ES-I3 (cell line): Measurements from ENCODE around the gene MRPL24.

Source experiments
- H3K36me3 ChIP-seq: 2 replicates; pipeline ENCODE4 v1.6.1; 2013; ENCODE audit warnings: mild to moderate bottlenecking, low read length, control low read depth, moderate library complexity; ENCODE audit not compliant: insufficient read depth
- H3K4me1 ChIP-seq: 2 replicates; pipeline ENCODE4 v1.6.1; 2013; ENCODE audit warnings: mild to moderate bottlenecking, control low read depth, low read length; ENCODE audit not compliant: insufficient read depth
- H3K9ac ChIP-seq: 2 replicates; pipeline ENCODE4 v1.6.1; 2013; ENCODE audit warnings: low read depth, mild to moderate bottlenecking, low read length, moderate library complexity
- H3K9me3 ChIP-seq: 2 replicates; pipeline ENCODE4 v1.6.1; 2013; ENCODE audit warnings: mild to moderate bottlenecking, low read length, moderate library complexity; ENCODE audit not compliant: control insufficient read depth, insufficient read depth

MRPL24 gene

GRCh38 chr1:156743367-156744302 is 2.7 kb upstream of the MRPL24 start:
- no peaks in the 10 kb centered on the region; the same call in 1 of the 2 replicates for H3K36me3 ChIP-seq
- H3K4me1 ChIP-seq = peaks cover 32% of the 10 kb centered on the region
- H3K9me3 ChIP-seq = no peaks in the 10 kb centered on the region
- no peak overlapping the region for H3K9ac ChIP-seq

- H3K9me3 ChIP-seq = no peaks in the 10 kb centered on the region
- no peaks in the 10 kb centered on the region; the same call in 1 of the 2 replicates for H3K36me3 ChIP-seq
- H3K9ac ChIP-seq = no peak overlapping the region
- peaks cover 24% of the 10 kb centered on the region for H3K4me1 ChIP-seq
Observed at GRCh38 chr1:156742801-156743200, 1.9 kb upstream of the MRPL24 start.

GRCh38 chr1:156742017-156742416 is 1.1 kb upstream of the MRPL24 start:
- peaks cover under 1% of the 10 kb centered on the region; the same call in 1 of the 2 replicates for H3K36me3 ChIP-seq
- peaks cover 19% of the 10 kb centered on the region for H3K4me1 ChIP-seq
- no peak overlapping the region for H3K9ac ChIP-seq
- H3K9me3 ChIP-seq = no peaks in the 10 kb centered on the region

GRCh38 chr1:156741481-156741983 is 644 bp upstream of the MRPL24 start:
- Histone ChIP-seq H3K9ac (peak overlapping the region; percentile 46), H3K9me3 (no peaks in the 10 kb centered on the region), H3K4me1 (peaks cover 19% of the 10 kb centered on the region), H3K36me3 (peaks cover 6% of the 10 kb centered on the region)

- H3K4me1 ChIP-seq = peaks cover 8% of the 10 kb centered on the region; the same call in 1 of the 2 replicates
- H3K9me3 ChIP-seq = no peaks in the 10 kb centered on the region
- H3K36me3 ChIP-seq = peaks cover 9% of the 10 kb centered on the region
- H3K9ac ChIP-seq = peak overlapping the region; percentile 85
Observed at GRCh38 chr1:156740237-156740740, 599 bp downstream of the MRPL24 start.

GRCh38 chr1:156738916-156739315 is 2.0 kb downstream of the MRPL24 start:
- H3K9ac ChIP-seq = no peak overlapping the region
- H3K4me1 ChIP-seq = peaks cover 3% of the 10 kb centered on the region; the same call in 1 of the 2 replicates
- H3K9me3 ChIP-seq = no peaks in the 10 kb centered on the region
- H3K36me3 ChIP-seq = peaks cover 9% of the 10 kb centered on the region

- Histone ChIP-seq H3K9ac (no peak overlapping the region), H3K4me1 (peaks cover 3% of the 10 kb centered on the region; the same call in 1 of the 2 replicates), H3K36me3 (peaks cover 9% of the 10 kb centered on the region; the same call in 1 of the 2 replicates), H3K9me3 (no peaks in the 10 kb centered on the region)
Observed at GRCh38 chr1:156738407-156738806, 2.5 kb downstream of the MRPL24 start.

GRCh38 chr1:156733989-156734584 is 6.8 kb downstream of the MRPL24 start:
- no peaks in the 10 kb centered on the region for H3K9me3 ChIP-seq
- peaks cover 9% of the 10 kb centered on the region; the same call in 1 of the 2 replicates for H3K36me3 ChIP-seq
- no peak overlapping the region for H3K9ac ChIP-seq
- H3K4me1 ChIP-seq = no peaks in the 10 kb centered on the region

- peaks cover 5% of the 10 kb centered on the region for H3K36me3 ChIP-seq
- no peaks in the 10 kb centered on the region for H3K9me3 ChIP-seq
- peak within 1 kb of the TSS; percentile 97 for H3K9ac ChIP-seq
- peaks cover 8% of the 10 kb centered on the region for H3K4me1 ChIP-seq
Observed at GRCh38 chr1:156728599-156729462, 12.1 kb downstream of the MRPL24 start, which contains the start of gene ISG20L2. TSS of gene ISG20L2 (minus strand) at chr1:156728766. CDS start at chr1:156727652, 1,114 bp downstream.

- Histone ChIP-seq H3K9me3 (no peaks in the 10 kb centered on the region), H3K36me3 (peaks cover 13% of the 10 kb centered on the region), H3K9ac (peak within 1 kb of the TSS; percentile 97), H3K4me1 (peaks cover 8% of the 10 kb centered on the region)
Observed at GRCh38 chr1:156727926-156728598, 12.8 kb downstream of the MRPL24 start, which contains the start of gene METTL25B. TSS of gene METTL25B (plus strand) at chr1:156728469. CDS start at chr1:156729105, 636 bp downstream.

- Histone ChIP-seq H3K4me1 (peaks cover 8% of the 10 kb centered on the region), H3K9me3 (no peaks in the 10 kb centered on the region), H3K9ac (peak overlapping the region; percentile 94), H3K36me3 (peaks cover 17% of the 10 kb centered on the region)
Observed at GRCh38 chr1:156727492-156727891, 13.4 kb downstream of the MRPL24 start.

- H3K4me1 ChIP-seq = peaks cover 8% of the 10 kb centered on the region
- H3K9me3 ChIP-seq = no peaks in the 10 kb centered on the region
- peaks cover 17% of the 10 kb centered on the region for H3K36me3 ChIP-seq
- peak overlapping the region; percentile 37; the same call in 1 of the 2 replicates for H3K9ac ChIP-seq
Observed at GRCh38 chr1:156726549-156727226, 14.2 kb downstream of the MRPL24 start.
